GM12864 (cell line): ENCODE results near the gene NKAIN1.
"Not testable (repeated sequence)": the region's sequence is repeated elsewhere in the genome, so short reads cannot be mapped to it uniquely, and the experiment has no call there.

ENCODE experiments used
- DNase-seq: peaks from one replicate; pipeline ENCODE4 v3.0.0-alpha.2; 2011; ENCODE audit warnings: low read depth
- H3K4me3 ChIP-seq: 2 replicates; pipeline ENCODE4 v1.5.1; 2011; ENCODE audit warnings: mild to moderate bottlenecking, low read depth, low read length, control low read depth
- TF ChIP-seq, protein P1 (sequence below): IDR thresholded peaks from 2 replicates; pipeline ENCODE4 v1.5.1; 2011; ENCODE audit warnings: low read depth, mild to moderate bottlenecking, moderate library complexity, low read length, control low read depth, inconsistent platforms; ENCODE audit errors: missing control alignments

Gene NKAIN1

DNA sequence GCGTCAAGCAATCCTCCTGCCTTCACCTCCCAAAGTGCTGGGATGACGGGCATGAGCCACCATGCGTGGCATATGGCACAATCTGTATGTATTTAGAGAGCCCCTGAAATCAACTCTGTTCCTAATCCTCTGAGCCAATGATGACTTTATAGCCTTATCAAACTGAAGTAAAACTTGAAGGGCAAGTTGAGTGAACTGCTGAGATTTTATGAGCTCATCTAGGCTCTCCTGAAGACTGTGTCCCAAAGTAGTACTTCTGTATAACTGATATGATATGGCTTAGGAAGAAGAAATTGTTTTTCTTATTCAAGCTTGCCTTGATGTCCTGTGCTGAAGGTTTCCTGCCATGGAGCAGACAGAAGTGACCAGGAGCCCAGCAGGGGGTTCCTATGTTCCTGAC is 23.7 kb upstream of the NKAIN1 start:
- no peak for DNase-seq
- H3K4me3 ChIP-seq, result no peak overlapping the region
- TF ChIP-seq, protein P1, sequence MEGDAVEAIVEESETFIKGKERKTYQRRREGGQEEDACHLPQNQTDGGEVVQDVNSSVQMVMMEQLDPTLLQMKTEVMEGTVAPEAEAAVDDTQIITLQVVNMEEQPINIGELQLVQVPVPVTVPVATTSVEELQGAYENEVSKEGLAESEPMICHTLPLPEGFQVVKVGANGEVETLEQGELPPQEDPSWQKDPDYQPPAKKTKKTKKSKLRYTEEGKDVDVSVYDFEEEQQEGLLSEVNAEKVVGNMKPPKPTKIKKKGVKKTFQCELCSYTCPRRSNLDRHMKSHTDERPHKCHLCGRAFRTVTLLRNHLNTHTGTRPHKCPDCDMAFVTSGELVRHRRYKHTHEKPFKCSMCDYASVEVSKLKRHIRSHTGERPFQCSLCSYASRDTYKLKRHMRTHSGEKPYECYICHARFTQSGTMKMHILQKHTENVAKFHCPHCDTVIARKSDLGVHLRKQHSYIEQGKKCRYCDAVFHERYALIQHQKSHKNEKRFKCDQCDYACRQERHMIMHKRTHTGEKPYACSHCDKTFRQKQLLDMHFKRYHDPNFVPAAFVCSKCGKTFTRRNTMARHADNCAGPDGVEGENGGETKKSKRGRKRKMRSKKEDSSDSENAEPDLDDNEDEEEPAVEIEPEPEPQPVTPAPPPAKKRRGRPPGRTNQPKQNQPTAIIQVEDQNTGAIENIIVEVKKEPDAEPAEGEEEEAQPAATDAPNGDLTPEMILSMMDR, result no peak

DNA sequence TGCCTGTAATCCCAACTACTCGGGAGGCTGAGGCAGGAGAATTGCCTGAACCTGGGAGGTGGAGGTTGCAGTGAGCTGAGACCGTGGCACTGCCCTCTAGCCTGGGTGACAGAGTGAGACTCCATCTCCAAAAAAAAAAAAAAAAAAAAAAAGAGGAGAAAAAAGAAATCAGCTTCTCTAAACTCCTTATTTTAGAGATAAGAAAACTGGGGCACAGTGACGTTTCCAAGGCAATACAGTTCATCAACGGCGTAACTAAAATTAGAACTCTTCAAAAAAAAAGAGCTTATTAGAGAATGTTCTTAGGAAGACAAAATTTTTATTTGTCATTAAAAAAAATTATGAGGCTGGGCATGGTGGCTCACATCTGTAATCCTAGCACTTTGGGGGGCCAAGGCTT is 22.7 kb upstream of the NKAIN1 start:
- not testable (repeated sequence) for H3K4me3 ChIP-seq, DNase-seq

DNA sequence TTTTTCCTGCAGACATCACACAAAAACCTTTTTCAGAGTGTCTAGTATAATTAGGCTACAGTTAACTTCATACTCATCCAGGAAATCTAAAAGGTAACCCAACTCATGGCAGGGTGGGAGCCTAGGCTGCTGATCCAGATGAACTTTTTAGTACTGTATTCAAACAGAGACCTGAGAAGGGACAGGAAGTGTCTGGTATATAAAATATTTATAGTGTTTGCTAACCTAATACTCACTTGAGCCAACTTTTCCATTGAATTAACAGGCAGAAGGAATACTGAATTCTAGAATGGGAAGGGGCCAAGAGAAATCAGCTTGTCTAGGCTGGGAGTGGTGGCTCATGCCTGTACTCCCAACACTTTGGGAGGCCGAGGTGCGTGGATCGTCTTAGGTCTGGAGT is 22.2 kb upstream of the NKAIN1 start:
- TF ChIP-seq, protein P1, result no peak
- H3K4me3 ChIP-seq, result no peak overlapping the region
- DNase-seq, result no peak

DNA sequence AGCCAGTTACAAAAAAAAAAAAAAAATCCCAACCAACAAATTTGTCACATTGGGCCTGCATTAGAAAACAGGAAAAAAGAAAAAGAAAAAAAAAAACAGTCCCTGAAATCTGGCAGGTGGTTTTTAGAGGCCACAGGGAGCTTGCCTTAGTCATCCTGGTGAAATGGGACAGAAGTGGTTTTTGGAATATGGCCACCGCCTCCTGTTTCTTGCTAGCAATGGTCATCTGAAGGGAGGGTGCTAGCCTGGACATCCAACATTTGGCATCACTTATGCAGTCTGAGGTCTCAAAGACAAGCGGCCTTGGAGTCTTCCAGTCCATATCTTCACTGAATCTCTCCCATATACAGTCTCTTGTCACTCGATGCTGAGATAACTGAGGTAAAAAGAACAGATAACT is 20.1 kb upstream of the NKAIN1 start:
- TF ChIP-seq, protein P1, result no peak
- H3K4me3 ChIP-seq, result no peak overlapping the region
- no peak for DNase-seq

DNA sequence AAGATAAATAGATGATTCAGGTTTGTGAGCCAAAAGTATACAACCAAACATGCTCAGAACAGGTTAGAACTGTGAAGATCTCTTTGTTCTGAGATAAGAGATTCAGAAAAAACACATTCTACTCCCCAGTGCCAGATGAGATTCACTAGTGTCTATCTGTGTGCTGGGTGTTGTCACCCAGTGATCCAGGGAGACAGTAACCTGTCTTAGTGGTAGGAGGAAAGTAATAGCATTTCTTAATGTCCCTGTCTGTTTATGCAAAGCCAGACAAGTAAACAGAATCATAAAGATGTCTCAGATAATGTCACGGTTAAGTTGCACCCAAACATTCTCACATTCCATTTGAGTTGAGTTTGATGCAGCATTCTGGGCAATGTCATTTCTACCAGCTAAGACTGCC is 18.9 kb upstream of the NKAIN1 start:
- H3K4me3 ChIP-seq, result no peak overlapping the region
- TF ChIP-seq, protein P1, result no peak
- DNase-seq, result no peak

DNA sequence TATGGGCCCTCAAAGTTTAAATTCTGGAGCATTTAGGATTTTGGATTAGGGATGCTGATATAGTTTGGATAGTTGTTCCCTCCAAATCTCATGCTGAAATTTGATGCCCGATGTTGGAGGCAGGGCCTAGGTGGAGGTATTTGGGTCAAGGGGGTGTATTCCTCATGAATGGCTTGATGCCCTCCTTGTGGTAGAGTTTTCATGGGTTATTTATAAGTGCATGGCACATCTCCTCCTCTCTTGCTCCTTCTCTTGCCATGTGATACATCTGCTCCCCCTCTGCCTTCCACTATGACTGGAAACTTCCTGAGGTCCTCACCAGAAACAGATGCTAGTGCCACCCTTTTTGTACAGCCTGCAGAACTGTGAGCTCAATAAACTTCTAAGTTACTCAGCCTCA is 17.5 kb upstream of the NKAIN1 start:
- TF ChIP-seq, protein P1, result no peak
- no peak for DNase-seq
- H3K4me3 ChIP-seq, result no peak overlapping the region

DNA sequence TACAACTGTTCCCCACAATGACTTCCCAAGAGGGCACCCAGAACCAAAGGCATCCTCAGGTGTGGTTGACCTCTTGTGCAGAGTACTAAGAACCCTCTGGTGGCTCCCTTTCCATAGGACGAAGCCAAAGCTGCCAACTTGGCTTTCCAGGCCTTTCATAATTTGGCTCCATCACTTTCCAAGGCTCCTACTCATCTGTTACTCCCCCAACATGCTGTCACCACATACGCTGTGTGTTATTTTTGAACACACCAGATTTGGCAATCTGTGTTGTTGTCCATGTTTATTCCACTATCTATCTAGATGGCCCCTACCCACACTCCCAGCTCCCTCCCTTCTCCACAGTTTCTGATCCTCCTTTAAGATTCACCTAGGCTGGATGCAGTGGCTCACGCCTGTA is 10.2 kb upstream of the NKAIN1 start:
- no peak for DNase-seq
- TF ChIP-seq, protein P1, result no peak

DNA sequence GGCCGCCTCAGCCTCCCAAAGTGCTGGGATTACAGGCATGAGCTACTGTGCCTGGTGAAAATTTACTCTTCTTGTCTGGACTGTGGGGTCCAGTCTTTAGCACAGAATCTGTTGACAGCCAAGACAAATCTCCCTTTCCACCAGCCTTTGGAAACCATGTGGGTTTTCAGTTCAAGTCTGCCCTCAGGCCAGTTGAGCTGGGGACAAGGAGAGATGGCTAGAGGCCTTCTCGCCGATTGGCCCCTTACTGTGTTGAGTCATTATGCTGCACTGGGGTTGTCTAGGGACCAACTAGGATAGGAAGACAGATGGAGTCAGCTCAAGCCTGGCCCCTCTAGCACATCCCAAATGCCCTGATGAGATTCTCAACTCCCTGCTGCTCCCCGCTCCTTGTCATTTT is 8.6 kb upstream of the NKAIN1 start:
- no peak for DNase-seq
- TF ChIP-seq, protein P1, result no peak

More for the DNA sequence above, 10.2 kb upstream of the NKAIN1 start:
- no peak overlapping the region for H3K4me3 ChIP-seq

More for the DNA sequence above, 8.6 kb upstream of the NKAIN1 start:
- no peak overlapping the region for H3K4me3 ChIP-seq
